ENCODE measurements around the gene ALKBH3.

DNA sequence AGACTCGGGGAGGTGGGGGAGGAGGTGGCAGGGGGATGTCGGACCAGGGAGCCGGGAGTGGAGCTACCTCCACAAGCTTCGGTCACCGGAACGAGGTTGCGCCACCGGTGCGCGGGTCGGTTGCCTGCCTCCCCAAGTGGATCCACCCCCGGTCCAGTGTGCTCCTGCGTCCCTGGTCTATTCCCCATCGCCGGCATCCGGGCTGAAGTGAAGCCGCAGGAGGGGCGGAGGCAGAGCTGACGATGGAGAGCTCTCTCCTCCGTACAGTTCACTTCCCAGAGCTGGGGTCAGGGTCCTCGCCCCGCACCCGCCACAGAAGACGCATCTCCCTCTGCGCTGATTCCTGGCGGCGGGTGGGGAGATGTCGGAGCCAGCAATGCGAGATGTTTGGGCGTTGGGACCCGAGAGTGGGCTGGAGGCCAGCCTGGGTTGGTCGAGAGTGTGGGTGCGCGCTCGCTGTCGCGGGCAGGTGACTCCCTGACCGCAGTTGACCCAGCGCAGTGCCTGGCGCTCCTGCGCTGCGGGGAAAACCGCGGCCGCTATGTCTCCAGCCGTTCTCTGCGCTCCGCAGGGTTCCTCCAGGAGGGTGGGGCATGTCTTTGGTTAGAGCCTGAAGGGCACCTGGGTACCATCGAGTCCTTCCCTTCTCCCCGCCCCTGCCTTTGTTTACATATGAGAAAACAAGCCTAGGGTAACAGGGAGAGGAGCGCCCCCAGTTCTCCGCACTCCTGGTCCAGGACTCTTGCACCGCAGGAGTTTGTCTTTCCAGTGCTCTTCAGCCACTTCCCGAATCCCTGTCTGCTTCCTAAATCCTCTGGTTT, 63.5 kb downstream of the ALKBH3 start:
- TF ChIP-seq YY1 (IDR thresholded peaks at IDR 0.05; ENCODE audit: insufficient read depth, insufficient read length) (no peak), SUZ12 (IDR thresholded peaks at IDR 0.05; ENCODE audit: extremely low read depth, insufficient read depth, insufficient read length) (peak; percentile 48)

Data from NT2/D1 (cell line).